Caco-2 (cell line): ENCODE data around the gene ZFP91. TPM values are rescaled to one million over a fixed set of nuclear protein-coding genes. Genes with fewer than 3 reads are reported as not detected.

ENCODE experiments used
- BruUV-seq: library from RNA; stranded (reverse); fragments of 400-500 nt; replicated peaks from 2 replicates; lab custom pipeline; 2021; lab: Mats Ljungman, UMichigan
- CTCF ChIA-PET: fragments of 300-600 bp; sonication (Branson Sonifier 250); formaldehyde crosslinking; loops from one replicate; lab custom pipeline; 2022; ENCODE audit warnings: antibody characterized with exemption; lab: Charles Lee
- POLR2A ChIA-PET: fragments of 300-600 bp; sonication (Branson Sonifier 250); formaldehyde crosslinking; loops from one replicate; lab custom pipeline; 2022; ENCODE audit warnings: antibody characterized with exemption; lab: Charles Lee
- DNase-seq, 2 experiments: peaks; one replicate each; pipeline versions ENCODE4 v3.0.0 to v3.0.0-alpha.2; 2020 to 2022
- H3K27me3 ChIP-seq: replicated peaks from 2 replicates; pipeline ENCODE4 v1.6.0; 2011; ENCODE audit warnings: low read length; ENCODE audit not compliant: control insufficient read depth, insufficient read depth
- H3K36me3 ChIP-seq: 2 replicates; pipeline ENCODE4 v1.5.1; 2011; ENCODE audit warnings: low read length; ENCODE audit not compliant: control insufficient read depth, insufficient read depth
- H3K4me1 ChIP-seq: fragments of 250-450 bp; sonication (Bioruptor Pico); 2 replicates; pipeline ENCODE4 v1.5.1; 2020; ENCODE audit warnings: mild to moderate bottlenecking
- H3K4me3 ChIP-seq: 2 replicates; pipeline ENCODE4 v1.5.1; 2011; ENCODE audit warnings: low read depth, mild to moderate bottlenecking, control low read depth, low read length
- H3K9me3 ChIP-seq: fragments of 250-450 bp; sonication (Bioruptor Pico); 2 replicates; pipeline ENCODE4 v1.5.1; 2020; ENCODE audit warnings: mild to moderate bottlenecking, moderate library complexity
- H3K27ac Mint-ChIP-seq: one replicate; pipeline ENCODE4 v1.8.0; 2022; ENCODE audit warnings: mixed read lengths; ENCODE audit not compliant: unreplicated experiment
- H3K27me3 Mint-ChIP-seq: one replicate; pipeline ENCODE4 v1.8.0; 2022; ENCODE audit warnings: mixed read lengths; ENCODE audit not compliant: insufficient read depth, unreplicated experiment
- H3K36me3 Mint-ChIP-seq: one replicate; pipeline ENCODE4 v1.8.0; 2022; ENCODE audit warnings: mild to moderate bottlenecking, mixed read lengths; ENCODE audit not compliant: insufficient read depth, unreplicated experiment
- H3K4me1 Mint-ChIP-seq: one replicate; pipeline ENCODE4 v1.8.0; 2022; ENCODE audit warnings: low read depth, mixed read lengths; ENCODE audit not compliant: unreplicated experiment
- H3K4me3 Mint-ChIP-seq: one replicate; pipeline ENCODE4 v1.8.0; 2022; ENCODE audit warnings: mild to moderate bottlenecking, moderate library complexity, mixed read lengths; ENCODE audit not compliant: unreplicated experiment
- H3K9me3 Mint-ChIP-seq: one replicate; pipeline ENCODE4 v1.8.0; 2022; ENCODE audit warnings: mixed read lengths; ENCODE audit not compliant: unreplicated experiment
- CTCF ChIP-seq, 2 experiments: fragments of 200-600 bp in 1 of 2; IDR thresholded peaks; 1 replicate in 1 of 2; 2 replicates in 1 of 2; pipeline versions ENCODE4 v1.5.1 to v1.8.0; 2011 to 2022; ENCODE audit warnings: antibody characterized with exemption in 1 of 2, control low read depth in 1 of 2, inconsistent platforms in 1 of 2, low read depth in 1 of 2, low read length in 1 of 2, mild to moderate bottlenecking in 1 of 2, moderate library complexity in 1 of 2; ENCODE audit not compliant: insufficient read depth in 1 of 2, severe bottlenecking in 1 of 2, unreplicated experiment in 1 of 2
- intact Hi-C: fragments of 100-400 bp; cut with micrococcal nuclease; formaldehyde crosslinking; loops from one replicate; pipeline ENCODE4 v1.10.0; 2022; ENCODE audit not compliant: unreplicated experiment
- total RNA-seq: library from RNA; stranded (reverse); gene quantifications from 2 replicates; pipeline ENCODE4 v1.2.3, GENCODE V29; 2022

ZFP91 gene
- total RNA-seq, 1 experiment from 2014 or later: 40.6 TPM

GRCh38 chr11:58561394-58562098 lies 17.3 kb upstream of the ZFP91 start:
- Mint-ChIP-seq H3K4me1 (peaks cover 7% of the 10 kb centered on the region), H3K27me3 (no peaks in the 10 kb centered on the region), H3K4me3 (no peak overlapping the region), H3K9me3 (no peaks in the 10 kb centered on the region), H3K27ac (no peak overlapping the region), H3K36me3 (peaks cover 5% of the 10 kb centered on the region)
- no peak for DNase-seq
- H3K9me3 ChIP-seq: no peaks in the 10 kb centered on the region
- POLR2A ChIA-PET: no interaction called here
- TF ChIP-seq CTCF (IDR thresholded peaks at IDR 0.05; ENCODE audit: insufficient read depth in 1 of 2, low read depth in 1 of 2, low read length in 1 of 2, severe bottlenecking in 1 of 2, unreplicated experiment in 1 of 2): no peak
- no peak overlapping the region for H3K4me3 ChIP-seq
- BruUV-seq: no TSS peak
- peaks cover 10% of the 10 kb centered on the region for H3K4me1 ChIP-seq
- no peaks in the 10 kb centered on the region for H3K27me3 ChIP-seq
- CTCF ChIA-PET: no interaction called here
- no peaks in the 10 kb centered on the region for H3K36me3 ChIP-seq
- intact Hi-C loops: no loop called here

- CTCF ChIA-PET: interaction anchor here (0.6 kb wide), 2 partner anchors 59 to 1314 kb away, joined by 7 read pairs; no protein-coding TSS in a partner anchor
- Mint-ChIP-seq H3K36me3 (peaks cover 5% of the 10 kb centered on the region), H3K9me3 (no peaks in the 10 kb centered on the region), H3K4me3 (no peak overlapping the region), H3K4me1 (peaks cover 7% of the 10 kb centered on the region), H3K27me3 (no peaks in the 10 kb centered on the region), H3K27ac (no peak overlapping the region)
- intact Hi-C loops: no loop called here
- Histone ChIP-seq H3K4me3 (no peak overlapping the region), H3K9me3 (no peaks in the 10 kb centered on the region), H3K4me1 (peaks cover 10% of the 10 kb centered on the region), H3K27me3 (no peaks in the 10 kb centered on the region), H3K36me3 (no peaks in the 10 kb centered on the region)
- BruUV-seq: no TSS peak
- no peak for TF ChIP-seq CTCF (IDR thresholded peaks at IDR 0.05; ENCODE audit: insufficient read depth in 1 of 2, low read depth in 1 of 2, low read length in 1 of 2, severe bottlenecking in 1 of 2, unreplicated experiment in 1 of 2)
- no peak for DNase-seq
- POLR2A ChIA-PET: no interaction called here
Observed at GRCh38 chr11:58562375-58562800, 16.5 kb upstream of the ZFP91 start.

GRCh38 chr11:58564231-58564630 lies 14.6 kb upstream of the ZFP91 start:
- no peaks in the 10 kb centered on the region for H3K9me3 Mint-ChIP-seq

More at GRCh38 chr11:58564231-58564630, 14.6 kb upstream of the ZFP91 start:
- TF ChIP-seq CTCF (IDR thresholded peaks at IDR 0.05; ENCODE audit: insufficient read depth in 1 of 2, low read depth in 1 of 2, low read length in 1 of 2, severe bottlenecking in 1 of 2, unreplicated experiment in 1 of 2): no peak
- no peaks in the 10 kb centered on the region for H3K9me3 ChIP-seq
- peaks cover 7% of the 10 kb centered on the region for H3K4me1 Mint-ChIP-seq
- H3K4me3 Mint-ChIP-seq: no peak overlapping the region
- no peaks in the 10 kb centered on the region for H3K27me3 ChIP-seq
- DNase-seq: no peak
- no peak overlapping the region for H3K4me3 ChIP-seq
- no peaks in the 10 kb centered on the region for H3K36me3 ChIP-seq
- H3K27ac Mint-ChIP-seq: no peak overlapping the region
- H3K27me3 Mint-ChIP-seq: no peaks in the 10 kb centered on the region
- H3K4me1 ChIP-seq: peaks cover 10% of the 10 kb centered on the region
- BruUV-seq: no TSS peak
- intact Hi-C loops: no loop called here
- CTCF ChIA-PET: interaction anchor here (0.7 kb wide), 1 partner anchor 316 kb away, joined by 3 read pairs; no protein-coding TSS in a partner anchor
- peaks cover 10% of the 10 kb centered on the region for H3K36me3 Mint-ChIP-seq
- POLR2A ChIA-PET: no interaction called here
